Measurements from ENCODE around the gene ECT2L.

DNA sequence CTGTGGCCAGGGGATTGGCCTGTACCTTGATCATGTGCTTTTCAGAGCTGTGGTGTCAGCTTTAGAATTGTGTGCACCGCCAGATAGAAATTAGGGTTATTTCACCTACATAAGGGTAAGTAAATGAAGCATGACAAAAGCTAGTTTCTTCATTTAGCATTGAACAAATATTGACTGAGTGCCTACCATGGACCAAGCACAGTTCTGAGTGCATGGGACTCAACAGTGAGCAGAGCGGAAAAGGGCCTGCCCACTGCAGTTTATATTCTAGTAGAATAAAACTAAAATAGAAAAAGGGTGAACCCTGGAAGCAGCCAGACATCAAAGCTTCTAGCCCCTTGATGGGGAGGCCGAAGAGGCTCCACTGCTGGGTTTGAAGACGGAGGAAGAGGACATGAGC, 25.6 kb downstream of the ECT2L start:
- TF ChIP-seq, protein P1, sequence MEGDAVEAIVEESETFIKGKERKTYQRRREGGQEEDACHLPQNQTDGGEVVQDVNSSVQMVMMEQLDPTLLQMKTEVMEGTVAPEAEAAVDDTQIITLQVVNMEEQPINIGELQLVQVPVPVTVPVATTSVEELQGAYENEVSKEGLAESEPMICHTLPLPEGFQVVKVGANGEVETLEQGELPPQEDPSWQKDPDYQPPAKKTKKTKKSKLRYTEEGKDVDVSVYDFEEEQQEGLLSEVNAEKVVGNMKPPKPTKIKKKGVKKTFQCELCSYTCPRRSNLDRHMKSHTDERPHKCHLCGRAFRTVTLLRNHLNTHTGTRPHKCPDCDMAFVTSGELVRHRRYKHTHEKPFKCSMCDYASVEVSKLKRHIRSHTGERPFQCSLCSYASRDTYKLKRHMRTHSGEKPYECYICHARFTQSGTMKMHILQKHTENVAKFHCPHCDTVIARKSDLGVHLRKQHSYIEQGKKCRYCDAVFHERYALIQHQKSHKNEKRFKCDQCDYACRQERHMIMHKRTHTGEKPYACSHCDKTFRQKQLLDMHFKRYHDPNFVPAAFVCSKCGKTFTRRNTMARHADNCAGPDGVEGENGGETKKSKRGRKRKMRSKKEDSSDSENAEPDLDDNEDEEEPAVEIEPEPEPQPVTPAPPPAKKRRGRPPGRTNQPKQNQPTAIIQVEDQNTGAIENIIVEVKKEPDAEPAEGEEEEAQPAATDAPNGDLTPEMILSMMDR (IDR thresholded peaks at IDR 0.05), result no peak
- no peak for TF ChIP-seq EP300 (IDR thresholded peaks at IDR 0.05)

Measured in ovary (tissue), 3 donors.